Hepatocyte (in vitro differentiated cells): ENCODE measurements around the gene IGSF23.

Source experiments
- EZH2 ChIP-seq: fragments of 200-600 bp; sonication (generic); IDR thresholded peaks from 2 replicates; pipeline ENCODE4 v1.6.1; 2016; ENCODE audit warnings: antibody characterized with exemption, mild to moderate bottlenecking, borderline replicate concordance
- EZH2phosphoT487 ChIP-seq: fragments of 200-600 bp; sonication (generic); IDR thresholded peaks from one replicate; pipeline ENCODE4 v1.6.1; 2018; ENCODE audit warnings: antibody characterized with exemption, mild to moderate bottlenecking, low read depth, moderate library complexity; ENCODE audit not compliant: unreplicated experiment, severe bottlenecking
- TF ChIP-seq, protein P1 (sequence below): fragments of 200-600 bp; sonication (generic); IDR thresholded peaks from 2 replicates; pipeline ENCODE4 v1.5.1; 2016; ENCODE audit warnings: antibody characterized with exemption, mild to moderate bottlenecking; ENCODE audit not compliant: poor library complexity

DNA sequence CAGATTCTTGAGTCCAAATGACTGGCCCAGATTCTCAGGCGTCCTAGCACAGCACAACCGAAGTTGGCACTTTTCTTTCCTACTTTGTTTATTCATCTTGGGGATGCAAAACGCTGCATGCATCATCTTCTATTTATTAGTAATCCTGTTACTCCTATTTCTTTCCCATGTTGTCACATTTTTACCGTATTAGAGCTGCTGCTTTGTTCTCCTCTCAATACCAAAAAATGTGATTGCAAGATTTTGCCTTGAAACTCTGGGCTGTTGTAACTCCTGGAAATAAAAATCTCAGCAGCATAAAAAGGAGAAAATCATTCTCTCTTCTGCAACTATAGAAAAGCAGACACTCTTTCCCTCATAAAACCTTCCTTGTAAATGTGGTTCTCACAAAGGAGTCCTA lies 12.9 kb upstream of the IGSF23 start:
- TF ChIP-seq, protein P1, sequence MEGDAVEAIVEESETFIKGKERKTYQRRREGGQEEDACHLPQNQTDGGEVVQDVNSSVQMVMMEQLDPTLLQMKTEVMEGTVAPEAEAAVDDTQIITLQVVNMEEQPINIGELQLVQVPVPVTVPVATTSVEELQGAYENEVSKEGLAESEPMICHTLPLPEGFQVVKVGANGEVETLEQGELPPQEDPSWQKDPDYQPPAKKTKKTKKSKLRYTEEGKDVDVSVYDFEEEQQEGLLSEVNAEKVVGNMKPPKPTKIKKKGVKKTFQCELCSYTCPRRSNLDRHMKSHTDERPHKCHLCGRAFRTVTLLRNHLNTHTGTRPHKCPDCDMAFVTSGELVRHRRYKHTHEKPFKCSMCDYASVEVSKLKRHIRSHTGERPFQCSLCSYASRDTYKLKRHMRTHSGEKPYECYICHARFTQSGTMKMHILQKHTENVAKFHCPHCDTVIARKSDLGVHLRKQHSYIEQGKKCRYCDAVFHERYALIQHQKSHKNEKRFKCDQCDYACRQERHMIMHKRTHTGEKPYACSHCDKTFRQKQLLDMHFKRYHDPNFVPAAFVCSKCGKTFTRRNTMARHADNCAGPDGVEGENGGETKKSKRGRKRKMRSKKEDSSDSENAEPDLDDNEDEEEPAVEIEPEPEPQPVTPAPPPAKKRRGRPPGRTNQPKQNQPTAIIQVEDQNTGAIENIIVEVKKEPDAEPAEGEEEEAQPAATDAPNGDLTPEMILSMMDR, result no peak
- TF ChIP-seq EZH2phosphoT487 (no peak), EZH2 (no peak)
